Measurements from ENCODE around the gene HS3ST3A1. TPM values are rescaled to one million over a fixed set of nuclear protein-coding genes. Genes with fewer than 3 reads are reported as not detected.

HS3ST3A1 gene
- total RNA-seq, 1 experiment from 2014 or later: 3.4 TPM

GRCh38 chr17:13525876-13526275, 75.9 kb downstream of the HS3ST3A1 start:
- Mint-ChIP-seq H3K4me1 (peaks cover 10 to 20% of the 10 kb centered on the region in 2 experiments), H3K27ac (no peak overlapping the region), H3K9me3 (no peaks in the 10 kb centered on the region), H3K27me3 (ENCODE audit: low read depth) (no peaks in the 10 kb centered on the region), H3K36me3 (ENCODE audit: insufficient read depth in 1 of 3, low read depth in 3 of 3) (no peaks in the 10 kb centered on the region; a peak in 1 of 7 replicates), H3K4me3 (no peak overlapping the region)
- no peak overlapping the region for H3K4ac ChIP-seq (ENCODE audit: low read depth, low read length)
- no peak overlapping the region for H2BK15ac ChIP-seq (ENCODE audit: low read depth, low read length)
- no peak overlapping the region for H4K8ac ChIP-seq (replicated peaks; ENCODE audit: insufficient read length, low read depth, low read length)
- no peaks in the 10 kb centered on the region for H3K4me1 ChIP-seq (ENCODE audit: insufficient read depth, low read length)
- H4K20me1 ChIP-seq (ENCODE audit: control insufficient read depth, insufficient read depth, insufficient read length): no peaks in the 10 kb centered on the region
- H2BK20ac ChIP-seq (ENCODE audit: low read depth, low read length, poor library complexity, severe bottlenecking): no peak overlapping the region
- H3K18ac ChIP-seq (ENCODE audit: insufficient read length, low read depth, low read length): no peak overlapping the region
- no peak overlapping the region for H3K56ac ChIP-seq (ENCODE audit: insufficient read length, low read depth, low read length)
- no peak overlapping the region for H2BK120ac ChIP-seq (ENCODE audit: low read depth, low read length, poor library complexity, severe bottlenecking)
- no peak overlapping the region for H2BK12ac ChIP-seq (ENCODE audit: insufficient read length, low read depth, low read length)
- DNase-seq: no peak
- H4K91ac ChIP-seq (ENCODE audit: insufficient read length, low read depth, low read length): no peak overlapping the region
- H2AK5ac ChIP-seq (ENCODE audit: insufficient read length, low read length): no peak overlapping the region
- no peak overlapping the region for H3K9ac ChIP-seq (ENCODE audit: extremely low read depth, insufficient read length, low read length)
- no peak overlapping the region for H3T11ph ChIP-seq (ENCODE audit: low read length)
- no peak overlapping the region for H4K5ac ChIP-seq (ENCODE audit: insufficient read length, low read depth, low read length)
- WGBS (ENCODE audit: extremely low coverage, insufficient read length, low lambda C conversion rate): no CpG with 5 or more reads among the region's 3 CpGs
- H3K27ac ChIP-seq (ENCODE audit: insufficient read length, low read depth, low read length): no peak overlapping the region
- no peak overlapping the region for H3K4me2 ChIP-seq (ENCODE audit: insufficient read depth, insufficient read length, low read length)
- H3K23me2 ChIP-seq (ENCODE audit: insufficient read length, low read depth, low read length, poor library complexity, severe bottlenecking): no peaks in the 10 kb centered on the region
- H3K9me3 ChIP-seq (ENCODE audit: control insufficient read depth, low read depth, low read length): no peaks in the 10 kb centered on the region
- H2BK5ac ChIP-seq (ENCODE audit: insufficient read length, low read length): no peak overlapping the region
- no peaks in the 10 kb centered on the region for H3K27me3 ChIP-seq (ENCODE audit: insufficient read depth, low read length)
- H3K79me2 ChIP-seq (ENCODE audit: insufficient read depth, low read length): no peaks in the 10 kb centered on the region
- TF ChIP-seq, protein P1, sequence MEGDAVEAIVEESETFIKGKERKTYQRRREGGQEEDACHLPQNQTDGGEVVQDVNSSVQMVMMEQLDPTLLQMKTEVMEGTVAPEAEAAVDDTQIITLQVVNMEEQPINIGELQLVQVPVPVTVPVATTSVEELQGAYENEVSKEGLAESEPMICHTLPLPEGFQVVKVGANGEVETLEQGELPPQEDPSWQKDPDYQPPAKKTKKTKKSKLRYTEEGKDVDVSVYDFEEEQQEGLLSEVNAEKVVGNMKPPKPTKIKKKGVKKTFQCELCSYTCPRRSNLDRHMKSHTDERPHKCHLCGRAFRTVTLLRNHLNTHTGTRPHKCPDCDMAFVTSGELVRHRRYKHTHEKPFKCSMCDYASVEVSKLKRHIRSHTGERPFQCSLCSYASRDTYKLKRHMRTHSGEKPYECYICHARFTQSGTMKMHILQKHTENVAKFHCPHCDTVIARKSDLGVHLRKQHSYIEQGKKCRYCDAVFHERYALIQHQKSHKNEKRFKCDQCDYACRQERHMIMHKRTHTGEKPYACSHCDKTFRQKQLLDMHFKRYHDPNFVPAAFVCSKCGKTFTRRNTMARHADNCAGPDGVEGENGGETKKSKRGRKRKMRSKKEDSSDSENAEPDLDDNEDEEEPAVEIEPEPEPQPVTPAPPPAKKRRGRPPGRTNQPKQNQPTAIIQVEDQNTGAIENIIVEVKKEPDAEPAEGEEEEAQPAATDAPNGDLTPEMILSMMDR (conservative IDR thresholded peaks at IDR 0.05): no peak
- H3K14ac ChIP-seq (ENCODE audit: insufficient read depth, low read length): no peak overlapping the region
- H2AFZ ChIP-seq (ENCODE audit: low read length): no peak overlapping the region
- no peaks in the 10 kb centered on the region for H3K79me1 ChIP-seq (ENCODE audit: insufficient read depth, low read depth, low read length, poor library complexity, severe bottlenecking)
- H3K23ac ChIP-seq (ENCODE audit: insufficient read length, low read depth, low read length): no peak overlapping the region
